GM23338 (cell line): Measurements from ENCODE around the gene MTCL1. TPM values are rescaled to one million over a fixed set of nuclear protein-coding genes. Genes with fewer than 3 reads are reported as not detected.

Source experiments
- ATAC-seq: fragments of 200-7000 bp; cut with Tn5 transposase; 3 replicates; pipeline ENCODE4 v1.9.1; 2020
- DNase-seq: peaks from one replicate; pipeline ENCODE4 v3.0.0-alpha.2; 2015; ENCODE audit warnings: low spot score
- H2AFZ ChIP-seq: fragments of 200-600 bp; sonication (generic); 2 replicates; pipeline ENCODE4 v1.8.0; 2016; ENCODE audit warnings: antibody characterized with exemption, mild to moderate bottlenecking, moderate library complexity
- H3F3A ChIP-seq: fragments of 200-600 bp; sonication (generic); replicated peaks from 2 replicates; pipeline ENCODE4 v1.8.0; 2017; ENCODE audit warnings: antibody characterized with exemption, mixed run types, low read depth
- H3K27ac ChIP-seq: fragments of 200-600 bp; sonication (generic); 2 replicates; pipeline ENCODE4 v1.6.1; 2016; ENCODE audit warnings: low read depth
- H3K27me3 ChIP-seq: fragments of 200-600 bp; sonication (generic); 2 replicates; pipeline ENCODE4 v1.8.0; 2016; ENCODE audit warnings: mild to moderate bottlenecking, mixed run types, moderate library complexity; ENCODE audit not compliant: insufficient read depth
- H3K36me3 ChIP-seq: fragments of 200-600 bp; sonication (generic); 2 replicates; pipeline ENCODE4 v1.8.0; 2016; ENCODE audit warnings: mild to moderate bottlenecking; ENCODE audit not compliant: insufficient read depth
- H3K4me1 ChIP-seq: fragments of 200-600 bp; sonication (generic); 2 replicates; pipeline ENCODE4 v1.8.0; 2016; ENCODE audit warnings: mild to moderate bottlenecking, moderate library complexity; ENCODE audit not compliant: insufficient read depth
- H3K4me2 ChIP-seq: fragments of 200-600 bp; sonication (generic); 2 replicates; pipeline ENCODE4 v1.7.1; 2017; ENCODE audit warnings: mixed run types
- H3K4me3 ChIP-seq: fragments of 200-600 bp; sonication (generic); 2 replicates; pipeline ENCODE4 v1.6.1; 2016; ENCODE audit warnings: mixed run types
- H3K79me2 ChIP-seq: fragments of 200-600 bp; sonication (generic); replicated peaks from 2 replicates; pipeline ENCODE4 v1.8.0; 2017; ENCODE audit warnings: mild to moderate bottlenecking; ENCODE audit not compliant: insufficient read depth
- H3K9me2 ChIP-seq: fragments of 200-600 bp; sonication (generic); 2 replicates; pipeline ENCODE4 v1.8.0; 2017; ENCODE audit not compliant: insufficient read depth
- H4K20me1 ChIP-seq: fragments of 200-600 bp; sonication (generic); replicated peaks from 2 replicates; pipeline ENCODE4 v1.8.0; 2017; ENCODE audit warnings: mild to moderate bottlenecking; ENCODE audit not compliant: insufficient read depth
- H3K27ac Mint-ChIP-seq: 2 replicates; pipeline ENCODE4 v1.8.0; 2020; ENCODE audit warnings: inconsistent platforms, mild to moderate bottlenecking, moderate library complexity, mixed read lengths
- H3K27me3 Mint-ChIP-seq: 3 replicates; pipeline ENCODE4 v1.8.0; 2022; ENCODE audit warnings: low read depth, mild to moderate bottlenecking, moderate library complexity, mixed read lengths, inconsistent platforms; ENCODE audit not compliant: insufficient read depth, poor library complexity
- H3K36me3 Mint-ChIP-seq: 3 replicates; pipeline ENCODE4 v1.8.0; 2021; ENCODE audit warnings: low read depth, mild to moderate bottlenecking, inconsistent platforms, moderate library complexity, mixed read lengths
- H3K4me1 Mint-ChIP-seq: 3 replicates; pipeline ENCODE4 v1.8.0; 2020; ENCODE audit warnings: mild to moderate bottlenecking, inconsistent platforms, mixed read lengths
- H3K4me3 Mint-ChIP-seq: 3 replicates; pipeline ENCODE4 v1.8.0; 2021; ENCODE audit warnings: moderate library complexity, mild to moderate bottlenecking, inconsistent platforms, mixed read lengths
- H3K9me3 Mint-ChIP-seq: 3 replicates; pipeline ENCODE4 v1.8.0; 2020; ENCODE audit warnings: moderate library complexity, mild to moderate bottlenecking, inconsistent platforms, mixed read lengths
- ETS1 ChIP-seq: IDR thresholded peaks from 2 replicates; pipeline ENCODE4 v1.6.1; 2016; ENCODE audit warnings: antibody characterized with exemption
- EZH2phosphoT487 ChIP-seq: fragments of 200-600 bp; sonication (generic); IDR thresholded peaks from one replicate; pipeline ENCODE4 v1.8.1; 2018; ENCODE audit warnings: antibody characterized with exemption; ENCODE audit not compliant: unreplicated experiment
- JUNB ChIP-seq: IDR thresholded peaks from one replicate; pipeline ENCODE4 v1.6.1; 2016; ENCODE audit warnings: antibody characterized with exemption; ENCODE audit not compliant: unreplicated experiment
- NANOG ChIP-seq: IDR thresholded peaks from 2 replicates; pipeline ENCODE4 v1.6.1; 2016; ENCODE audit warnings: antibody characterized with exemption, borderline replicate concordance
- POLR2AphosphoS5 ChIP-seq: IDR thresholded peaks from 2 replicates; pipeline ENCODE4 v1.6.1; 2016; ENCODE audit warnings: antibody characterized with exemption, low read depth
- STAT1 ChIP-seq: IDR thresholded peaks from one replicate; pipeline ENCODE4 v1.6.1; 2016; ENCODE audit warnings: antibody characterized with exemption; ENCODE audit not compliant: unreplicated experiment
- ZNF114 ChIP-seq: fragments of 250-450 bp; sonication (Bioruptor Pico); IDR thresholded peaks from 2 replicates; pipeline ENCODE4 v1.5.0; 2020; ENCODE audit warnings: mild to moderate bottlenecking, moderate library complexity
- ZNF331 ChIP-seq: fragments of 250-450 bp; sonication (Bioruptor Pico); IDR thresholded peaks from 2 replicates; pipeline ENCODE4 v1.5.0; 2020; ENCODE audit warnings: low read depth, mild to moderate bottlenecking, moderate library complexity
- polyA plus RNA-seq: library from polyadenylated mRNA; unstranded; fragments of >200 nt; fragmentation: Nextera tagmentation; extraction: Ambion mirVana; gene quantifications from 2 replicates; pipeline ENCODE4 v1.2.1, GENCODE V29; 2016
- total RNA-seq: library from RNA; depleted of rRNA; stranded (reverse); fragments of >200 nt; shearing (Covaris generic); gene quantifications from 2 replicates; pipeline ENCODE4 v1.2.3, GENCODE V29; 2014
- TF ChIP-seq, protein P1 (sequence below): IDR thresholded peaks from one replicate; pipeline ENCODE4 v1.6.1; 2018; ENCODE audit warnings: antibody characterized with exemption; ENCODE audit not compliant: unreplicated experiment
- TF ChIP-seq, protein P2 (sequence below): fragments of 250-450 bp; sonication (Bioruptor Pico); IDR thresholded peaks from 2 replicates; pipeline ENCODE4 v1.5.0; 2020; ENCODE audit warnings: mild to moderate bottlenecking, moderate library complexity
- TF ChIP-seq, protein P3 (sequence below), 2 experiments: fragments of 200-600 bp in 1 of 2; sonication (generic) in 1 of 2; conservative IDR thresholded peaks; 2 replicates each; pipeline versions ENCODE4 v1.5.1 to v1.6.1; 2016 to 2017; ENCODE audit warnings: antibody characterized with exemption in 2 of 2, low read depth in 2 of 2, mild to moderate bottlenecking in 2 of 2, moderate library complexity in 1 of 2

The MTCL1 gene
- total and polyA plus RNA-seq, 2 experiments from 2014 or later: 14.4 to 45.0 TPM

- H3K4me2 ChIP-seq: no peak overlapping the region
- ATAC-seq (no peak), DNase-seq (no peak)
- peaks cover 13% of the 10 kb centered on the region; the same call in 1 of the 2 replicates for H3K36me3 ChIP-seq
- Mint-ChIP-seq H3K4me1 (peaks cover 3% of the 10 kb centered on the region; the same call in 1 of the 3 replicates), H3K9me3 (no peaks in the 10 kb centered on the region), H3K27ac (no peak overlapping the region), H3K27me3 (peaks cover 2% of the 10 kb centered on the region), H3K36me3 (peaks cover 57% of the 10 kb centered on the region), H3K4me3 (no peak overlapping the region)
- no peaks in the 10 kb centered on the region; the same call in 1 of the 2 replicates for H3K4me1 ChIP-seq
- no peak overlapping the region for H3K27ac ChIP-seq
- peaks cover 5% of the 10 kb centered on the region; the same call in 1 of the 2 replicates for H4K20me1 ChIP-seq
- no peak overlapping the region for H2AFZ ChIP-seq
- H3K4me3 ChIP-seq: no peak overlapping the region
- no peaks in the 10 kb centered on the region for H3K27me3 ChIP-seq
- H3K79me2 ChIP-seq: no peaks in the 10 kb centered on the region
- TF ChIP-seq, protein P1, sequence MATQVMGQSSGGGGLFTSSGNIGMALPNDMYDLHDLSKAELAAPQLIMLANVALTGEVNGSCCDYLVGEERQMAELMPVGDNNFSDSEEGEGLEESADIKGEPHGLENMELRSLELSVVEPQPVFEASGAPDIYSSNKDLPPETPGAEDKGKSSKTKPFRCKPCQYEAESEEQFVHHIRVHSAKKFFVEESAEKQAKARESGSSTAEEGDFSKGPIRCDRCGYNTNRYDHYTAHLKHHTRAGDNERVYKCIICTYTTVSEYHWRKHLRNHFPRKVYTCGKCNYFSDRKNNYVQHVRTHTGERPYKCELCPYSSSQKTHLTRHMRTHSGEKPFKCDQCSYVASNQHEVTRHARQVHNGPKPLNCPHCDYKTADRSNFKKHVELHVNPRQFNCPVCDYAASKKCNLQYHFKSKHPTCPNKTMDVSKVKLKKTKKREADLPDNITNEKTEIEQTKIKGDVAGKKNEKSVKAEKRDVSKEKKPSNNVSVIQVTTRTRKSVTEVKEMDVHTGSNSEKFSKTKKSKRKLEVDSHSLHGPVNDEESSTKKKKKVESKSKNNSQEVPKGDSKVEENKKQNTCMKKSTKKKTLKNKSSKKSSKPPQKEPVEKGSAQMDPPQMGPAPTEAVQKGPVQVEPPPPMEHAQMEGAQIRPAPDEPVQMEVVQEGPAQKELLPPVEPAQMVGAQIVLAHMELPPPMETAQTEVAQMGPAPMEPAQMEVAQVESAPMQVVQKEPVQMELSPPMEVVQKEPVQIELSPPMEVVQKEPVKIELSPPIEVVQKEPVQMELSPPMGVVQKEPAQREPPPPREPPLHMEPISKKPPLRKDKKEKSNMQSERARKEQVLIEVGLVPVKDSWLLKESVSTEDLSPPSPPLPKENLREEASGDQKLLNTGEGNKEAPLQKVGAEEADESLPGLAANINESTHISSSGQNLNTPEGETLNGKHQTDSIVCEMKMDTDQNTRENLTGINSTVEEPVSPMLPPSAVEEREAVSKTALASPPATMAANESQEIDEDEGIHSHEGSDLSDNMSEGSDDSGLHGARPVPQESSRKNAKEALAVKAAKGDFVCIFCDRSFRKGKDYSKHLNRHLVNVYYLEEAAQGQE: no peak
- TF ChIP-seq EZH2phosphoT487 (no peak), ZNF331 (CRISPR knock-in tag) (no peak), STAT1 (no peak), ZNF114 (CRISPR knock-in tag) (no peak), POLR2AphosphoS5 (no peak), JUNB (no peak), ETS1 (no peak), NANOG (no peak)
- TF ChIP-seq, protein P2, sequence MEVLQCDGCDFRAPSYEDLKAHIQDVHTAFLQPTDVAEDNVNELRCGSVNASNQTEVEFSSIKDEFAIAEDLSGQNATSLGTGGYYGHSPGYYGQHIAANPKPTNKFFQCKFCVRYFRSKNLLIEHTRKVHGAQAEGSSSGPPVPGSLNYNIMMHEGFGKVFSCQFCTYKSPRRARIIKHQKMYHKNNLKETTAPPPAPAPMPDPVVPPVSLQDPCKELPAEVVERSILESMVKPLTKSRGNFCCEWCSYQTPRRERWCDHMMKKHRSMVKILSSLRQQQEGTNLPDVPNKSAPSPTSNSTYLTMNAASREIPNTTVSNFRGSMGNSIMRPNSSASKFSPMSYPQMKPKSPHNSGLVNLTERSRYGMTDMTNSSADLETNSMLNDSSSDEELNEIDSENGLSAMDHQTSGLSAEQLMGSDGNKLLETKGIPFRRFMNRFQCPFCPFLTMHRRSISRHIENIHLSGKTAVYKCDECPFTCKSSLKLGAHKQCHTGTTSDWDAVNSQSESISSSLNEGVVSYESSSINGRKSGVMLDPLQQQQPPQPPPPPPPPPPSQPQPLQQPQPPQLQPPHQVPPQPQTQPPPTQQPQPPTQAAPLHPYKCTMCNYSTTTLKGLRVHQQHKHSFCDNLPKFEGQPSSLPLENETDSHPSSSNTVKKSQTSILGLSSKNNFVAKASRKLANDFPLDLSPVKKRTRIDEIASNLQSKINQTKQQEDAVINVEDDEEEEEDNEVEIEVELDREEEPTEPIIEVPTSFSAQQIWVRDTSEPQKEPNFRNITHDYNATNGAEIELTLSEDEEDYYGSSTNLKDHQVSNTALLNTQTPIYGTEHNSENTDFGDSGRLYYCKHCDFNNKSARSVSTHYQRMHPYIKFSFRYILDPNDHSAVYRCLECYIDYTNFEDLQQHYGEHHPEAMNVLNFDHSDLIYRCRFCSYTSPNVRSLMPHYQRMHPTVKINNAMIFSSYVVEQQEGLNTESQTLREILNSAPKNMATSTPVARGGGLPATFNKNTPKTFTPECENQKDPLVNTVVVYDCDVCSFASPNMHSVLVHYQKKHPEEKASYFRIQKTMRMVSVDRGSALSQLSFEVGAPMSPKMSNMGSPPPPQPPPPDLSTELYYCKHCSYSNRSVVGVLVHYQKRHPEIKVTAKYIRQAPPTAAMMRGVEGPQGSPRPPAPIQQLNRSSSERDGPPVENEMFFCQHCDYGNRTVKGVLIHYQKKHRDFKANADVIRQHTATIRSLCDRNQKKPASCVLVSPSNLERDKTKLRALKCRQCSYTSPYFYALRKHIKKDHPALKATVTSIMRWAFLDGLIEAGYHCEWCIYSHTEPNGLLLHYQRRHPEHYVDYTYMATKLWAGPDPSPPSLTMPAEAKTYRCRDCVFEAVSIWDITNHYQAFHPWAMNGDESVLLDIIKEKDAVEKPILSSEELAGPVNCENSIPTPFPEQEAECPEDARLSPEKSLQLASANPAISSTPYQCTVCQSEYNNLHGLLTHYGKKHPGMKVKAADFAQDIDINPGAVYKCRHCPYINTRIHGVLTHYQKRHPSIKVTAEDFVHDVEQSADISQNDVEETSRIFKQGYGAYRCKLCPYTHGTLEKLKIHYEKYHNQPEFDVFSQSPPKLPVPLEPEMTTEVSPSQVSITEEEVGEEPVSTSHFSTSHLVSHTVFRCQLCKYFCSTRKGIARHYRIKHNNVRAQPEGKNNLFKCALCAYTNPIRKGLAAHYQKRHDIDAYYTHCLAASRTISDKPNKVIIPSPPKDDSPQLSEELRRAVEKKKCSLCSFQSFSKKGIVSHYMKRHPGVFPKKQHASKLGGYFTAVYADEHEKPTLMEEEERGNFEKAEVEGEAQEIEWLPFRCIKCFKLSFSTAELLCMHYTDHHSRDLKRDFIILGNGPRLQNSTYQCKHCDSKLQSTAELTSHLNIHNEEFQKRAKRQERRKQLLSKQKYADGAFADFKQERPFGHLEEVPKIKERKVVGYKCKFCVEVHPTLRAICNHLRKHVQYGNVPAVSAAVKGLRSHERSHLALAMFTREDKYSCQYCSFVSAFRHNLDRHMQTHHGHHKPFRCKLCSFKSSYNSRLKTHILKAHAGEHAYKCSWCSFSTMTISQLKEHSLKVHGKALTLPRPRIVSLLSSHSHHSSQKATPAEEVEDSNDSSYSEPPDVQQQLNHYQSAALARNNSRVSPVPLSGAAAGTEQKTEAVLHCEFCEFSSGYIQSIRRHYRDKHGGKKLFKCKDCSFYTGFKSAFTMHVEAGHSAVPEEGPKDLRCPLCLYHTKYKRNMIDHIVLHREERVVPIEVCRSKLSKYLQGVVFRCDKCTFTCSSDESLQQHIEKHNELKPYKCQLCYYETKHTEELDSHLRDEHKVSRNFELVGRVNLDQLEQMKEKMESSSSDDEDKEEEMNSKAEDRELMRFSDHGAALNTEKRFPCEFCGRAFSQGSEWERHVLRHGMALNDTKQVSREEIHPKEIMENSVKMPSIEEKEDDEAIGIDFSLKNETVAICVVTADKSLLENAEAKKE (CRISPR knock-in tag): no peak
- TF ChIP-seq, protein P3, sequence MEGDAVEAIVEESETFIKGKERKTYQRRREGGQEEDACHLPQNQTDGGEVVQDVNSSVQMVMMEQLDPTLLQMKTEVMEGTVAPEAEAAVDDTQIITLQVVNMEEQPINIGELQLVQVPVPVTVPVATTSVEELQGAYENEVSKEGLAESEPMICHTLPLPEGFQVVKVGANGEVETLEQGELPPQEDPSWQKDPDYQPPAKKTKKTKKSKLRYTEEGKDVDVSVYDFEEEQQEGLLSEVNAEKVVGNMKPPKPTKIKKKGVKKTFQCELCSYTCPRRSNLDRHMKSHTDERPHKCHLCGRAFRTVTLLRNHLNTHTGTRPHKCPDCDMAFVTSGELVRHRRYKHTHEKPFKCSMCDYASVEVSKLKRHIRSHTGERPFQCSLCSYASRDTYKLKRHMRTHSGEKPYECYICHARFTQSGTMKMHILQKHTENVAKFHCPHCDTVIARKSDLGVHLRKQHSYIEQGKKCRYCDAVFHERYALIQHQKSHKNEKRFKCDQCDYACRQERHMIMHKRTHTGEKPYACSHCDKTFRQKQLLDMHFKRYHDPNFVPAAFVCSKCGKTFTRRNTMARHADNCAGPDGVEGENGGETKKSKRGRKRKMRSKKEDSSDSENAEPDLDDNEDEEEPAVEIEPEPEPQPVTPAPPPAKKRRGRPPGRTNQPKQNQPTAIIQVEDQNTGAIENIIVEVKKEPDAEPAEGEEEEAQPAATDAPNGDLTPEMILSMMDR (conservative IDR thresholded peaks at IDR 0.05; ENCODE audit: low read depth in 2 of 2): no peak
- no peaks in the 10 kb centered on the region; the same call in 1 of the 2 replicates for H3K9me2 ChIP-seq
- H3F3A ChIP-seq: no peaks in the 10 kb centered on the region
Measured at GRCh38 chr18:8813611-8814010, 108.3 kb downstream of the MTCL1 start.
